ENCODE data around the gene IFITM5.
"Not testable (repeated sequence)": the region's sequence is repeated elsewhere in the genome, so short reads cannot be mapped to it uniquely, and the experiment has no call there.

IFITM5 gene

DNA sequence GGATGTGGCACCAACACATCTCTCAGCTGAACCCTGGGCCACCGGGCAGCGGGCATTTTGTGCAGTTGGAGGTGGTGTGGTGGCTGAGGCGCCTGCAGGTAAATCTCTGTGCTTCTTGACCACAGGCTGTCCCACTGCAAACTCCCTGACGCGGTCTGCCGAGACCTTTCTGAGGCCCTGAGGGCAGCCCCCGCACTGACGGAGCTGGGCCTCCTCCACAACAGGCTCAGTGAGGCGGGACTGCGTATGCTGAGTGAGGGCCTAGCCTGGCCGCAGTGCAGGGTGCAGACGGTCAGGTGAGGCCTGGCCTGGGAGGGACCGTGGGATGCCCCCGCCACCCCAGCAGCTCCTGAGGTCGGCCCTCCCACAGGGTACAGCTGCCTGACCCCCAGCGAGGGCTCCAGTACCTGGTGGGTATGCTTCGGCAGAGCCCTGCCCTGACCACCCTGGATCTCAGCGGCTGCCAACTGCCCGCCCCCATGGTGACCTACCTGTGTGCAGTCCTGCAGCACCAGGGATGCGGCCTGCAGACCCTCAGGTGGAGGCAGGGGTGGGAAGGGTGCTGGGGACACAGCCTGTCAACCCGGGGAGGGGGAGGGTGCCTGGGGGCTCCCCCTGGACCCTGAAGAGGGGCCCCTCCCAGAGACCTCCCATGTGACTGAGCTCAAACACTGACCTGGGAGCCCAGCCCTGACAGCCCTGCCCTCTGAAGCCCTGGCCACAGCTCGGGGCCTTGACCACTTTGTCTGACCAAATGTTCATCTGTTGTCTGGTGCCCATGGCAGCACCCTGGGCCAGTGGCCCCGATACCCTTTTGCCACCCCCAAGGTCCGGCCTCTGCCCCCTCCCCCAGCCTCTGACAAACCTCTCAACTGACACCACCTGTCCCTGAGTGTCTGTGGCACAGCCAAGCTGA is 15.0 kb downstream of the IFITM5 start:
- DNase-seq (ENCODE audit: low read depth in 2 of 2), result no peak

DNA sequence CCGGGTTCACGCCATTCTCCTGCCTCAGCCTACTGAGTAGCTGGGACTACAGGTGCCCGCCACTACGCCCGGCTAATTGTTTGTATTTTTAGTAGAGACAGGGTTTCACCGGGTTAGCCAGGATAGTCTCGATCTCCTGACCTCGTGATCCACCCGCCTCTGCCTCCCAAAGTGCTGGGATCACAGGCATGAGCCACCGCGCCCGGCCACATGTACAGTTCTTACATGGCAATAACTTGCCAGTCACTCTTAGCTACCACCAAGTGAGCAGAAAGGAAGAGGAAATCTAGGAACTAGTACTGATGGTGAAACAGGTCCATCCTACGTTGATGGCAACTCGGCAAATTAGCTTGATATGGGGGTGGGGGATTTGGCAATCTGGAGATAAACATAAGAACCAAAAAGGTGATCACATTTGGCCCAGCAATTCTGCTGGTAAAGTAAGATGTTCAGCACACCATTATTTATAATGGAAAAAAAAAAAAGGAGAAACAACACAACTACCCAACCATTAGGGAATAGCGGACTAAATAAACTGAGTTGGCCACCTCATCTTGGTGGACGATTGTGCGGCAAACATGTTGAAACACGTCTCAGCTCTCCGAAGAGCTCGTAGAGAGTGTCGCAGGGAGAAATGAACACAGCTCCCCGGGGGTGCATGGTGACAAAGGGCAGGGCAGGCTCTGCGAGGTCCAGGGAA is 15.8 kb downstream of the IFITM5 start:
- DNase-seq (ENCODE audit: low read depth in 2 of 2), result no peak

DNA sequence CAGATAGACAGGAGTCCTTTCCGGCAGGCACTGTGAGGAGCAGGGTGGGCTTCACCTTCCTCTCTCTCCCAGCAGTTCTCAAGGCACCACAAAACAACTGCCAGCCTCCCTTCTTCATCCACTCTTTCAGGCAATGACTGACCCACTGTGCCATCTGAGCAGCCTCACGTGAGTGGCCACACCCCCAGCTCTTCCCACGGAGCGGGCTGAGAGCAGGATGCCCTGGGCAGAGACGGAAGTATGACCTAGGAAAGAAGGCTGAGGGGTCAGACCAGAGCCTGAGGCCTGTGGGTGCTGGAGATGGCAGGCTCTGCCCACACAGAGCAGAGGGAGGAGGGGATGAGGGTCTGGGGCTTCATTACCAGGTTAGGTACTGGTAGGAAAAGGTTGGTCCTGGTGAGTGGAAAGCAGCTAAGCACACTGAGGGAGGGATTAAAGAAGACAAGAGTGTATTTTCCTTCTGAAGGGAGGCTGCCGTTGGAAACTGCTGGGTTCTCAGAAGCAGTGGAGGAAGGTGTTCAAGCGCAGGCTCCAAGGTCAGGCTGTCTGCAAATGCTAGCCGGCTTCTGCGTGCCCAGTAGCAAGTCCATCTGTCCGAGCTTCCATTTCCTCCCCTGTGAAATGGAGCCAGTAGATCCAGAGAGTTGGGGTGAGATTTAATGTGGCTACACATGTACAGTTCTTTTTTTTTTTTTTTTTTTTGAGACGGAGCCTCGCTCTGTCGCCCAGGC is 16.5 kb downstream of the IFITM5 start:
- no peak for DNase-seq (ENCODE audit: low read depth in 2 of 2)

DNA sequence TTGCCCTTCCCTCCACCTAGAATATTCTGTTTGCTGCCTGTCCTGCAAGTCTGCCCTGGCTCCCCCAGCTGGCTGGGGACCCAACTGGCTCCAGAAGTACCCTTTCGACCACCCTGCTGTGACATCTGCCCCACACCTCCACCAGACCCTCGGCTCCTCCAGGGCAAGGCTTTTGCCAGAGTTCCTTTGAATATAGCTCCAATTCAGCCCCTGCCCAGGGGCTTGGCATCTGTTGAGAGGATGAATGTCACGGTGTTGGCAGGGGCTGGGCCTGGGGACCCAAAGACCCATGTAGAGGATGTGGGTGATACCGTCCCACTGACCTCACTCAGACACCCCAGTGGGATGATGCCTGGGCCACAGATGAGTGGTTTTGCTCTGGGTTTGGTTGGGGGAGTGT is 17.2 kb downstream of the IFITM5 start:
- no peak for DNase-seq (ENCODE audit: low read depth in 2 of 2)

DNA sequence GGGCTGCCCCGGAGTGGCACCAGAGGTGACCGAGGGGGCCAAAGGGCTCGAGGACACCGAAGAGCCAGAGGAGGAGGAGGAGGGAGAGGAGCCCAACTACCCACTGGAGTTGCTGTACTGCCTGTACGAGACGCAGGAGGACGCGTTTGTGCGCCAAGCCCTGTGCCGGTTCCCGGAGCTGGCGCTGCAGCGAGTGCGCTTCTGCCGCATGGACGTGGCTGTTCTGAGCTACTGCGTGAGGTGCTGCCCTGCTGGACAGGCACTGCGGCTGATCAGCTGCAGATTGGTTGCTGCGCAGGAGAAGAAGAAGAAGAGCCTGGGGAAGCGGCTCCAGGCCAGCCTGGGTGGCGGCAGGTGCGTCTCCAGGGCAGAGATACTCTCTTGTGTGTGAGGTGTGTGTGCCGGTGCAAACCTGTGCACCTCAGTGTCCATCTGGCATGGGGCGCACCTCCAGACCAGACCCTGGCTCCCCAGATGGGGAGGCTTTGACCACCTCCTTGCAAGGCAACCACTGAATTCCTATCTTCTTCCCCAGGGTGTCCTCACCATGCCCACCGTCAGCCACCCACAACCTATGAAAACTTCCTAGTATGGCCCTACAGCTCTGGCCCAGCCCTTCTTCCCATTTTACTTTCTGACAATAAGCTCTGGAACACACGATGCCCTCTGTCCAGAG is 17.7 kb downstream of the IFITM5 start:
- no peak for DNase-seq (ENCODE audit: low read depth in 2 of 2)

DNA sequence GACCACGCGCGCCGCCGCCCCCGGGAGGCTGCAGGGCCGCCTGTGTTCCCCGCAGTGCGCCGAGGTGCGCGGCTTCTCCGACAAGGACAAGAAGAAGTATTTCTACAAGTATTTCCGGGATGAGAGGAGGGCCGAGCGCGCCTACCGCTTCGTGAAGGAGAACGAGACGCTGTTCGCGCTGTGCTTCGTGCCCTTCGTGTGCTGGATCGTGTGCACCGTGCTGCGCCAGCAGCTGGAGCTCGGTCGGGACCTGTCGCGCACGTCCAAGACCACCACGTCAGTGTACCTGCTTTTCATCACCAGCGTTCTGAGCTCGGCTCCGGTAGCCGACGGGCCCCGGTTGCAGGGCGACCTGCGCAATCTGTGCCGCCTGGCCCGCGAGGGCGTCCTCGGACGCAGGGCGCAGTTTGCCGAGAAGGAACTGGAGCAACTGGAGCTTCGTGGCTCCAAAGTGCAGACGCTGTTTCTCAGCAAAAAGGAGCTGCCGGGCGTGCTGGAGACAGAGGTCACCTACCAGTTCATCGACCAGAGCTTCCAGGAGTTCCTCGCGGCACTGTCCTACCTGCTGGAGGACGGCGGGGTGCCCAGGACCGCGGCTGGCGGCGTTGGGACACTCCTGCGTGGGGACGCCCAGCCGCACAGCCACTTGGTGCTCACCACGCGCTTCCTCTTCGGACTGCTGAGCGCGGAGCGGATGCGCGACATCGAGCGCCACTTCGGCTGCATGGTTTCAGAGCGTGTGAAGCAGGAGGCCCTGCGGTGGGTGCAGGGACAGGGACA is 18.4 kb downstream of the IFITM5 start:
- no peak for DNase-seq (ENCODE audit: low read depth in 2 of 2)

DNA sequence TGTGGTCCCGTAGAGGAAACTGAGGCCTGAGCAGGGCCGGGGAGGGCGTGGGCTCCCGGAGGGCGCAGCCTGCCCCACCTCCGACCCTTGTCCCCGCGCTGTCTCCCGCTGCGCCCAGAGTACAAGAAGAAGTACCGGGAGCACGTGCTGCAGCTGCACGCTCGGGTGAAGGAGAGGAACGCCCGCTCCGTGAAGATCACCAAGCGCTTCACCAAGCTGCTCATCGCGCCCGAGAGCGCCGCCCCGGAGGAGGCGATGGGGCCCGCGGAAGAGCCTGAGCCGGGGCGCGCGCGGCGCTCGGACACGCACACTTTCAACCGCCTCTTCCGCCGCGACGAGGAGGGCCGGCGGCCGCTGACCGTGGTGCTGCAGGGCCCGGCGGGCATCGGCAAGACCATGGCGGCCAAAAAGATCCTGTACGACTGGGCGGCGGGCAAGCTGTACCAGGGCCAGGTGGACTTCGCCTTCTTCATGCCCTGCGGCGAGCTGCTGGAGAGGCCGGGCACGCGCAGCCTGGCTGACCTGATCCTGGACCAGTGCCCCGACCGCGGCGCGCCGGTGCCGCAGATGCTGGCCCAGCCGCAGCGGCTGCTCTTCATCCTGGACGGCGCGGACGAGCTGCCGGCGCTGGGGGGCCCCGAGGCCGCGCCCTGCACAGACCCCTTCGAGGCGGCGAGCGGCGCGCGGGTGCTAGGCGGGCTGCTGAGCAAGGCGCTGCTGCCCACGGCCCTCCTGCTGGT is 19.2 kb downstream of the IFITM5 start:
- no peak for DNase-seq (ENCODE audit: low read depth in 2 of 2)

DNA sequence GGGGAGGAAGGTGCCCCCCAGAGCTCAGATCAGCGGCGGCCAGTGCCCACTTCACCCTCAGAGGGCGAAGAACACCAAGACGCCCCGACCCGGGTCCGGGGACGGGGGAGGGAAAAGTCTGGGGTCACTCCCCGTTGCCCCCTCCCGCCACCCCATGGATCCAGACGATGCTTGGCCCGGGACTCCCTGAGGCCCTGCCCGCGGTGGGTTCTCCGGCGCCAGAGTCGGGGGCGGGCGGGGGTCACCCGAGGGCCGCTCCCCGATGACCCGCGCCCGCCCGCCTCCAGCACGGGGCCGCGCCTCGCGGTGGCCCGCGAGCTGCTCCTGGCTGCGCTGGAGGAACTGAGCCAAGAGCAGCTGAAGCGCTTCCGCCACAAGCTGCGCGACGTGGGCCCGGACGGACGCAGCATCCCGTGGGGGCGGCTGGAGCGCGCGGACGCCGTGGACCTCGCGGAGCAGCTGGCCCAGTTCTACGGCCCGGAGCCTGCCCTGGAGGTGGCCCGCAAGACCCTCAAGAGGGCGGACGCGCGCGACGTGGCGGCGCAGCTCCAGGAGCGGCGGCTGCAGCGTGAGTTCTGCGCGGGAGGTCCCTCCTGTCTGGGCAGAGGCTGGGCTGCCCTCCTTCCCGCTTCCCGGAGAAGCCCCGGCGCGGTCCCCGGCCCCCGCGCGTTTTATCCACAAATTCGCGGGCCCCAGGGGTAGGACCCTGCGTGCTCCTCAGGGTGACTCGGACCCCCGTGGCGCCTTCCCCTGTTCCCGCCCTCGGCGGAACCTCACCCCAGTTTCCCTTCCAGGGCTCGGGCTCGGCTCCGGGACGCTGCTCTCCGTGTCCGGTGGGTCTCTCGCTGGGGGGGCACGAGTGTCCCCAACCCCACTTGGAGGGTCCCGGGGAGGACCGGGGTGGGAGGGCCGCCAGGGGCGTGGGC is 20.0 kb downstream of the IFITM5 start:
- no peak for DNase-seq (ENCODE audit: low read depth in 2 of 2)

DNA sequence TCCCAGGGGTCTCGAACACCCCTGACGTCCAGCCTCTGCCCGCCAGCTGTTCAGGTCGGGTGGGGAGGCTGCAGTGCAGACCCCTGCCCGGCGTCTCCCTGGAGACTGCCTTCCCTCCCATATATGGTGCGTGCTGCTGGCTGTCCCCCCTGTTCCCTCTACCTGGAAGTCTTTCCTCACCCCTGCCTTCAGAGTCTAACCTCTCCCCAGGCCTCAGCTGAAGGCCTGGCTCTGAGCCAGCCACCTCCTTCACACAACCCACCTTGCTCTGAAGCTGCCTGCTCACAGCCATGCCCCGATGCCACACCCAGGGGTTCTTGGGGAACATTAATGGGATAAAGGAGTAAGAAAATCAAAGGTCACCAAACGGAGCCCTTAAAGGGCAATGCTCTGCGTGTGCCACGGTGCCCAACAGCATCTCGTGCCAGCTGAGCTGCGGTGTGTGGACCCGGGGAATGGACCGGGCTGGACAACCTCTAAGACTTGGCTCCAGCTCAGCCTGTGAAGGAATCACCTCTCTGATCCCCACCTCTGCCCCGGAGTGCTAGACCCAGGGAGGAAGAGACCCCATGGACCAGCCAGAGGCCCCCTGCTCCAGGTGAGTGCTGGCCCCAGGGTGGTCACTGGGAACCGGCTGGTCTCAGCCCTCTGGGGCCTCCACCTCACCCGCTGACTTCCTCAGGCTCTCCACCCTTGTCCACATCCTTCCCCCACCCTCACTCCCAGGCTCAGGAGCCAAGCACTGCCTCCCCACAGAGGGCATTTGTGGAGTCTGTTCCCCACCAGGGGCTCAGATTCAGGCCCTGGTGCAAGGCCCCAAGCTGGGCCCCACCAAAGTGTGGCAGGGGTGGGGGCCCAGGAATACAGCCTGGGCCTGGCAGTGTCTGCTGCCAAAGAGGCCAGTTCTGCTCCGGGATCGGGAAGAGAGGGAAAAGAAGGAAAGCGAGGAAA is 21.1 kb downstream of the IFITM5 start, which contains the start of gene NLRP6:
Gene NLRP6 (plus strand): TSS at position 407 of the 951 bp plus-strand sequence. CDS start 163 bp downstream, at position 570.
- no peak for DNase-seq (ENCODE audit: low read depth in 2 of 2)

DNA sequence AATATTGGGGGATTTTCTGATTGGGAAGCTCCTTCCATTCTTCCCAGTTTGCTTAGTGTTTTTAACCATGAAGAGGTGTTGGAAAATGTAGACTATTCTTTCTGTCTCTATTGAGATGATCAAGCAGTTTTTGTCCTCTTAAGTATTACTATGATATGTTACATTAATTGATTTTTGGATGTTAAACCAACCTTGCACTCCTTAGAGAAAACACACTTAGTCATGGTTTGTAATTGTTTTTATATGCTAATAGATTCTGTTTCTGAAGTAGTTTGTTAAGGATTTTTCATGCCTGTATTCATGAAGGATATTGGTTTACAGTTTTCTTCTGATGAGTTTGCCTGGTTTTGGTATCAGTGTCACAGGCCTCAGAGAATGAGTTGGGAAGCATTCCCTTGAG is 23.1 kb downstream of the IFITM5 start:
- DNase-seq (ENCODE audit: low read depth in 2 of 2), result no peak

DNA sequence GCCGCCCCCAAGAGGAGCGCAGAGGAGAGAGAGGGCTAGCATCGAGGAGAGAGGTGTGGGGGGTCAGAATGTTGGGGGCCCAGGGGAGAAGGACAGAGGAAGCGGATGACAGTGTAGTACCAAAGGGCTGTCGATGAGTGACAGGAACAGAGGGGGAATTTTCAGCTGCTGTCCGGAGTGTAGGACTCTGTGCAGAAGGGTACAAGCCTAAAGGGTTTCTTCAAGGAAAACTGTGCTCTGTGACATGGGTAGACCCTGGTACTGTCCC is 26.5 kb downstream of the IFITM5 start:
- DNase-seq (ENCODE audit: low read depth in 2 of 2), result no peak

DNA sequence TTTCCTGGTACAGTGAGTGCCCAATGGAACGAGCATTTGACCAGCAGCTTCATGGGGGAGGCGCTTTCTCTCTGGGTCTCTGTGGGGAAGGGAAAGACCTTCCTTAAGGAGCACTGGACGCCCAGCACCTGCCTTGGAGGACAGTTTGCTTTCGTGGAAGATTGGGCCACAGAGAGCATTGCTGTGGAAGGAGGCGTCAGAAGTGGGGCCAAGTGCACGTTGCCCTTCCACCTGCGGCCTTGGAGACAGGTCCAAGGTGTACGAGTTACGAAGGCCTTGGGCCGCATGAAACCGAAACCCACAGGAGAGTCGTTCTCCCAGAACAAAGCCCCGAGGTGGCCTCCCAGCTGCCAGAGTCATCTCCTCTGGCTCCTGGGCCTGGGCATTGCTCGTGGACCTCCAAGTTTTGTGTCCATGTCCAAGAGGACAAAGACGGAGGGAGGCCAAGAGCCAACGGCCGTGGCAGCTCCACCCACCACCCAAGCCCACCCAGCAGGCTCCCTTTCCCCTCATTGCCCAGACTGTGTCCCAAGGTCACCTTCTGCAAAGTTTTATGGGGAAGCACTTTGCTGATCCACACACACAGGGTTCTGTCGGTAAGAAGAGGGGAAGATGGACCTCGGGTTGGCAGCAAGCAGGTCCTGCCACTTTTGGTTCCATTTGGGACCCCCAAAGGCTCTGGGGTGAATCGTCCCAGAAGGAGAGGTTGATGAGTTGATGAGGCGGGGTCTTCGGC is 27.0 kb downstream of the IFITM5 start:
- no peak for DNase-seq (ENCODE audit: low read depth in 2 of 2)

DNA sequence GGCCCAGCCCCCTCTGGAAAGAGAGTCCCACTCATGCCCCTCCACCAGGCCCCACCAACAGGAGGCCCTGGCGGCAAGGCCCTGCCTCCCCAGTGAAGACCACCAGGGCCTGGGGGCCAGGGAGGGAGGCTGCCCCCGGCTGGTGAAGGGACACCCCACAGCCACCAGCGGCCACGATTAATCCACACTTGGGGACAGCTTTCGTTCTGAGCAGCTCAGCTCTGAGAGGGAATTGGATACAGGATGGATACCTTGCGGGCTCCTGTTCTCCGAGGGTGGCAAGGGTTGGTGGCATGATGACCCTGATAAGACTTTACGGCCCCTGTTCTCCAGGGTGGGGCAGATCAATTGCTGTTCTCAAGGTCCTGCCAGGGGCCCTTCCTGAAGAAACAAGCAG is 28.0 kb downstream of the IFITM5 start:
- no peak for DNase-seq (ENCODE audit: low read depth in 2 of 2)

DNA sequence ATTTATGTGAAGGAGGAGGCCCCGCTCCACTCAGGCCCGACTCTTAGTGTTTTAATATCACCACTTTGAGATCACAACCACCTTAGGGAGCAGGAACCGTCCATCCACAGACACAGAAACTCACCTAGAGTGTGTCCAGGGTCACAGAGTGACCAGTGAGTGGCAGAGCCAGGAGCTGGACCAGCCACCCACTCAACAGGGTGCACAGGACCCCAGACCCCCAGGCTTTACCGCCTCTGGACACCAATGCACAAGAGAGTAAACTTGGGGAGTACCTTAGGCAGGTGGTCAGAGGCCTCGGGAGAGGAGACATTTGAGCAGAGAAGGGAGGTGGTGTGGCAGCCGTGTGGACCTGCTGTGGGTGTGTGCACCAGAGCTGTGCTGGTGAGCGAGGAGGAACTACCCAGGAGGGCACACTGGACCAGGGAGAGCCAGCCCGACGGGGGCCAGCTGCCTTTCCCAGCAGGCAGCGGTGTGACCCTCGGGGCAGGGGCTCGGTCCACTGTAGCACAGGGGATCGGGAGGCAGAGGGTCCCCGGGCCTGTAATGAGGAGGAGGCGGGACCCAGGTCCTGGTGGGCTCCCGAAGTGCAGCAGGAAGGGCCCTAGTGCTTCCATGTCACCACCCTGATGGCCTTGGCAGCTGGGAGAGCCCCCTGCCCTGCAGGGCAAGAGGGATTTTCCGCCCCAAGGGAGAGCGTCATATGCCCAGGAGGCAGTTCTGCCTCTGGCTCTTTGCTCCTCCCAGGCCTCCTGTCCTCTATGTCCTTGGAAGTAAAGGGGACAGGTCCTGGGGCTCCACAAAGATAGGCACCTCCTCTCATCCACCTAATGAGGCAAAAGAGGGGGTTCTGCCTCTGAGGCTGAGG is 28.6 kb downstream of the IFITM5 start:
- no peak for DNase-seq (ENCODE audit: low read depth in 2 of 2)

DNA sequence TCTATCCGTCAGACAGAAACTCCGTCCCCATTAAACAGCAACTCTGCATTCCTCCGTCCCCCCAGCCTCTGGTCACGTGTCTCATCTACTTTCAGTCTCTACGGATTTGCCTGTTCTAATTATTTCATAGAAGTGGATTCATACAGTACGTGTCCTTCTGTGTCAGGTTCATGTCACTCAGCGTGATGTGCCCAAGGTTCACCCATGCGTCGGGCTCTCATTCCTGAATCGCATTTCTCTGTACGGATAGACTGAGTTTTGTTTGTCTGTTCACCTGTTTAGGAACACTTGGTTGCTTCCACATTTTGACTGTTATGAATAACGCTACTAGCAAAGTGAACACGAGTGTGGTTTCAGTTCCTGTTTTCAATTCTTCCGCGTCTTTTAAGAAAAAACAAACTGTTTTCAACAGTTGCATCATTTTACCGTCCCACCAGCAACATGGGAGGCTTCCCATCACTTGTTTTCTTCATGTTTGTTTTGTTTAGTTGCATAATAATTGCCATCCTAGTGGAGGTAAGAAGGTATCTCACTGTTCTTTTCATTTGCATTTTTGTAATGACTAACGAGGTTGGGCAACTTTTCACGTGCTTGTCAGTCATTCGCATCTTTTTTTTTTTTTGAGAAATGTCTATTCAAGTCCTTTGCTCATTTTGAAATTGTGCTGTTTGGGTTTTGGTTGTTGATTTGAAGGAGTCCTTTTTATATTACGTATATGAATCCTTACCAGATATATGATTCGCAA is 30.0 kb downstream of the IFITM5 start:
- DNase-seq (ENCODE audit: low read depth in 2 of 2), result peak in 1 of 2 donors; percentile 36

DNA sequence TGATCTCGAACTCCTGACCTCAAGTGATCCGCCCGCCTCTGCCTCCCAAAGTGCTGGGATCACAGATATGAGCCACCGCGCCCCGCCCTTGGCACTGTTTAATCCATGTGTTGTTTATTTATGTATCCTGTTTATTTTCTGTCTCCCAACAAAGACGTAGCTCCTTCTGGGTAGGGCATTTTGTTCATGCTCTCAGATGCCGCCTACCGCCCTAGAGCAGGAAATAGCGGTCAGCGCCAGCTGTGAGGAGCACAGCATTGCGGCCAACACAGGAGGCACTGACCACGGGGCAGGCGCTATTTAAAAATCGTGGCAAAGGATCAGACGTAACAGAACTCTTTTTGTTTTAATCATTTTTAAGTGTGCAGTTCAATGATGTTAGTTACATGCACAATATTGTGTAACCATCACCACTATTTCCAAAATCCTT is 30.6 kb downstream of the IFITM5 start:
- DNase-seq (ENCODE audit: low read depth in 2 of 2), result not testable (repeated sequence)

Measured in stimulated activated CD8-positive, alpha-beta memory T cell treated with anti-CD3 and anti-CD28 coated beads, Interleukin-2, amount 100 ng/mL, for 48 hours (primary cell).